Smooth muscle cell (in vitro differentiated cells): Measurements from ENCODE around the gene SLC39A11. TPM values are rescaled to one million over a fixed set of nuclear protein-coding genes. Genes with fewer than 3 reads are reported as not detected.

Experiments
- DNase-seq: peaks from one replicate; lab custom pipeline; 2025; ENCODE audit not compliant: unreplicated experiment; lab: John Stamatoyannopoulos, UW
- H2AFZ ChIP-seq: fragments of 200-600 bp; sonication (generic); 2 replicates; pipeline ENCODE4 v1.6.0; 2016; ENCODE audit warnings: antibody characterized with exemption, low read depth, mild to moderate bottlenecking
- H3F3A ChIP-seq: fragments of 200-600 bp; sonication (generic); 2 replicates; pipeline ENCODE4 v1.6.0; 2017; ENCODE audit warnings: antibody characterized with exemption, low read depth
- H3K27ac ChIP-seq: fragments of 200-600 bp; sonication (generic); 2 replicates; pipeline ENCODE4 v1.5.1; 2016; ENCODE audit warnings: low read depth, mild to moderate bottlenecking
- H3K27me3 ChIP-seq: fragments of 200-600 bp; sonication (generic); 2 replicates; pipeline ENCODE4 v1.6.1; 2016; ENCODE audit warnings: low read depth, mild to moderate bottlenecking
- H3K36me3 ChIP-seq: fragments of 200-600 bp; sonication (generic); 2 replicates; pipeline ENCODE4 v1.5.1; 2016; ENCODE audit warnings: low read depth
- H3K4me1 ChIP-seq: fragments of 200-600 bp; sonication (generic); 2 replicates; pipeline ENCODE4 v1.5.1; 2016; ENCODE audit warnings: low read depth
- H3K4me2 ChIP-seq: fragments of 200-600 bp; sonication (generic); 2 replicates; pipeline ENCODE4 v1.6.0; 2016; ENCODE audit warnings: mild to moderate bottlenecking
- H3K4me3 ChIP-seq: fragments of 200-600 bp; sonication (generic); 2 replicates; pipeline ENCODE4 v1.5.1; 2016; ENCODE audit warnings: mild to moderate bottlenecking
- H3K79me2 ChIP-seq: fragments of 200-600 bp; sonication (generic); 2 replicates; pipeline ENCODE4 v1.6.0; 2016; ENCODE audit warnings: low read depth, mild to moderate bottlenecking
- H3K9ac ChIP-seq: fragments of 200-600 bp; sonication (generic); 2 replicates; pipeline ENCODE4 v1.6.0; 2016; ENCODE audit warnings: low read depth
- H3K9me3 ChIP-seq: fragments of 200-600 bp; sonication (generic); replicated peaks from 2 replicates; pipeline ENCODE4 v1.5.1; 2016; ENCODE audit warnings: low read depth
- H4K20me1 ChIP-seq: fragments of 200-600 bp; sonication (generic); 2 replicates; pipeline ENCODE4 v1.6.0; 2016; ENCODE audit warnings: low read depth
- CTCF ChIP-seq: fragments of 200-600 bp; sonication (generic); IDR thresholded peaks from 2 replicates; pipeline ENCODE4 v1.5.1; 2017; ENCODE audit warnings: borderline replicate concordance, mild to moderate bottlenecking, antibody characterized with exemption; ENCODE audit not compliant: insufficient read depth, poor library complexity, severe bottlenecking
- WGBS: methylation state at CpG from one replicate; pipeline ENCODE4 v1.1.7; 2016; ENCODE audit warnings: low lambda C conversion rate; 5-methylcytosine and 5-hydroxymethylcytosine counted together
- polyA plus RNA-seq: library from polyadenylated mRNA; unstranded; fragments of >200 nt; fragmentation: Nextera tagmentation; extraction: Ambion mirVana; gene quantifications from 2 replicates; pipeline ENCODE4 v1.2.1, GENCODE V29; 2016
- total RNA-seq: library from RNA; depleted of rRNA; stranded (reverse); fragments of >200 nt; gene quantifications from 2 replicates; pipeline ENCODE4 v1.2.3, GENCODE V29; 2014

SLC39A11 gene
- total and polyA plus RNA-seq, 2 experiments from 2014 or later = 9.2 to 36.7 TPM

- Histone ChIP-seq H3K4me2 (no peak overlapping the region), H3F3A (no peaks in the 10 kb centered on the region), H2AFZ (no peak overlapping the region), H3K27ac (no peak overlapping the region), H3K79me2 (no peaks in the 10 kb centered on the region), H3K9me3 (no peaks in the 10 kb centered on the region), H4K20me1 (no peaks in the 10 kb centered on the region), H3K36me3 (no peaks in the 10 kb centered on the region), H3K4me1 (peaks cover 8% of the 10 kb centered on the region), H3K27me3 (no peaks in the 10 kb centered on the region), H3K9ac (no peak overlapping the region), H3K4me3 (no peak overlapping the region)
- WGBS = 94% methylated on average over 11 of the region's 11 CpGs
- DNase-seq = no peak
- TF ChIP-seq CTCF = no peak
Observed at GRCh38 chr17:72863526-72864211, 228.8 kb downstream of the SLC39A11 start.

- Histone ChIP-seq H2AFZ (no peak overlapping the region), H3F3A (no peaks in the 10 kb centered on the region), H4K20me1 (no peaks in the 10 kb centered on the region), H3K4me3 (no peak overlapping the region), H3K4me1 (peaks cover 8% of the 10 kb centered on the region), H3K9me3 (no peaks in the 10 kb centered on the region), H3K4me2 (no peak overlapping the region), H3K9ac (no peak overlapping the region), H3K27me3 (no peaks in the 10 kb centered on the region), H3K27ac (no peak overlapping the region), H3K79me2 (no peaks in the 10 kb centered on the region), H3K36me3 (no peaks in the 10 kb centered on the region)
- no peak for TF ChIP-seq CTCF
- no peak for DNase-seq
- 83% methylated on average over 7 of the region's 7 CpGs for WGBS
Observed at GRCh38 chr17:72862276-72862999, 230.1 kb downstream of the SLC39A11 start.

GRCh38 chr17:72861811-72862210 is 230.7 kb downstream of the SLC39A11 start:
- H4K20me1 ChIP-seq = no peaks in the 10 kb centered on the region
- H3K36me3 ChIP-seq = no peaks in the 10 kb centered on the region
- H3K79me2 ChIP-seq = no peaks in the 10 kb centered on the region
- H3K4me3 ChIP-seq = no peak overlapping the region
- H3K9me3 ChIP-seq = no peaks in the 10 kb centered on the region
- peaks cover 8% of the 10 kb centered on the region for H3K4me1 ChIP-seq
- DNase-seq = no peak
- no peak overlapping the region for H3K4me2 ChIP-seq
- no peaks in the 10 kb centered on the region for H3K27me3 ChIP-seq
- H3K9ac ChIP-seq = no peak overlapping the region
- TF ChIP-seq CTCF = no peak
- H3F3A ChIP-seq = no peaks in the 10 kb centered on the region
- no peak overlapping the region for H2AFZ ChIP-seq
- no peak overlapping the region for H3K27ac ChIP-seq
